ENCODE measurements around the gene OSBPL6.
"Not testable (repeated sequence)": the region's sequence is repeated elsewhere in the genome, so short reads cannot be mapped to it uniquely, and the experiment has no call there.

Gene OSBPL6

GRCh38 chr2:178366412-178366811 lies 172.1 kb downstream of the OSBPL6 start:
- DNase-seq, result no peak

GRCh38 chr2:178367344-178367743 lies 173.0 kb downstream of the OSBPL6 start:
- no peak for DNase-seq

GRCh38 chr2:178374865-178375264 lies 180.6 kb downstream of the OSBPL6 start:
- no peak for DNase-seq

GRCh38 chr2:178377046-178377445 lies 182.7 kb downstream of the OSBPL6 start:
- no peak for DNase-seq

- DNase-seq, result no peak
These were observed 185.1 kb downstream of the OSBPL6 start for GRCh38 chr2:178379162-178380004.

- DNase-seq, result no peak
These were observed 186.5 kb downstream of the OSBPL6 start for GRCh38 chr2:178380763-178381162.

- DNase-seq, result no peak
These were observed 189.4 kb downstream of the OSBPL6 start for GRCh38 chr2:178383718-178384117.

- no peak for DNase-seq
These were observed 191.4 kb downstream of the OSBPL6 start for GRCh38 chr2:178385595-178386148.

GRCh38 chr2:178386986-178387597 lies 192.8 kb downstream of the OSBPL6 start:
- DNase-seq, result no peak

- DNase-seq, result no peak
These were observed 194.0 kb downstream of the OSBPL6 start for GRCh38 chr2:178388287-178388686.

GRCh38 chr2:178391701-178392100 lies 197.4 kb downstream of the OSBPL6 start:
- no peak for DNase-seq

- no peak for DNase-seq
These were observed 197.9 kb downstream of the OSBPL6 start for GRCh38 chr2:178392215-178392614.

GRCh38 chr2:178394859-178395258 lies 200.5 kb downstream of the OSBPL6 start:
- no peak for DNase-seq

GRCh38 chr2:178395295-178395694 lies 201.0 kb downstream of the OSBPL6 start:
- DNase-seq, result no peak

GRCh38 chr2:178395941-178396570 lies 201.7 kb downstream of the OSBPL6 start:
- DNase-seq, result no peak

GRCh38 chr2:178397002-178397605 lies 202.8 kb downstream of the OSBPL6 start:
- DNase-seq, result no peak

GRCh38 chr2:178401994-178402437 lies 207.7 kb downstream of the OSBPL6 start:
- no peak for DNase-seq

GRCh38 chr2:178403671-178404306 lies 209.5 kb downstream of the OSBPL6 start:
- no peak for DNase-seq

GRCh38 chr2:178404368-178404767 lies 210.1 kb downstream of the OSBPL6 start:
- DNase-seq, result no peak

GRCh38 chr2:178409261-178409660 lies 214.9 kb downstream of the OSBPL6 start:
- DNase-seq, result no peak

- DNase-seq, result no peak
These were observed 217.7 kb downstream of the OSBPL6 start for GRCh38 chr2:178412047-178412446.

GRCh38 chr2:178412453-178412852 lies 218.1 kb downstream of the OSBPL6 start:
- DNase-seq, result not testable (repeated sequence)

All from activated effector memory CD4-positive, alpha-beta T cell treated with anti-CD3 and anti-CD28 coated beads, Interleukin-2, amount 50 U/mL, for 16 hours (primary cell).